ENCODE measurements around the gene TMEM218.

- TF ChIP-seq CTCF (IDR thresholded peaks at IDR 0.05) (no peak), POLR2A (IDR thresholded peaks at IDR 0.05) (no peak)
Measured at GRCh38 chr11:125081098-125081798, 30.2 kb downstream of the TMEM218 start.
